K562 (cell line): ENCODE measurements around the gene TMEM273. TPM values are rescaled to one million over a fixed set of nuclear protein-coding genes. Genes with fewer than 3 reads are reported as not detected.

Experiments used
- BCOR ChIP-seq: fragments of 450-650 bp; IDR thresholded peaks from 2 replicates; pipeline ENCODE4 v1.6.1; 2016
- FOXA3 ChIP-seq, 2 experiments: fragments of 450-650 bp in 1 of 2; sonication (generic) in 1 of 2; formaldehyde crosslinking; IDR thresholded peaks in 1 of 2; conservative IDR thresholded peaks in 1 of 2; 2 replicates each; pipeline versions ENCODE4 v1.4.0 to v1.8.0; 2020 to 2022; ENCODE audit warnings: mild to moderate bottlenecking in 2 of 2, missing genetic modification reagents in 1 of 2
- FUS ChIP-seq: fragments of 200-400 bp; formaldehyde crosslinking; optimal IDR thresholded peaks from 2 replicates; pipeline ENCODE3; 2017; ENCODE audit warnings: low read depth, low read length
- GATAD2B ChIP-seq: fragments of 450-650 bp; IDR thresholded peaks from 2 replicates; pipeline ENCODE4 v1.6.1; 2017; ENCODE audit warnings: mild to moderate bottlenecking, borderline replicate concordance
- HNRNPH1 ChIP-seq: fragments of 200-400 bp; formaldehyde crosslinking; optimal IDR thresholded peaks from 2 replicates; pipeline ENCODE3; 2017; ENCODE audit warnings: low read depth, mild to moderate bottlenecking, low read length, moderate library complexity
- MAFF ChIP-seq: IDR thresholded peaks from 2 replicates; pipeline ENCODE4 v1.6.1; 2012; ENCODE audit warnings: low read length, improper control_type of control experiment
- MXD1 ChIP-seq: fragments of 250-450 bp; sonication (Bioruptor Pico); IDR thresholded peaks from 2 replicates; pipeline ENCODE4 v1.8.0; 2021; ENCODE audit warnings: borderline replicate concordance, mild to moderate bottlenecking, moderate library complexity; ENCODE audit not compliant: poor library complexity, severe bottlenecking
- NFIC ChIP-seq: fragments of 450-650 bp; IDR thresholded peaks from 2 replicates; pipeline ENCODE4 v1.6.1; 2017; ENCODE audit warnings: mild to moderate bottlenecking, inconsistent platforms
- NFYB ChIP-seq: IDR thresholded peaks from 2 replicates; pipeline ENCODE4 v1.6.1; 2011; ENCODE audit warnings: mild to moderate bottlenecking, moderate library complexity; ENCODE audit not compliant: insufficient read length; ENCODE audit errors: extremely low read depth
- RBM34 ChIP-seq: fragments of 200-400 bp; formaldehyde crosslinking; IDR thresholded peaks from 2 replicates; pipeline ENCODE4 v1.6.1; 2018; ENCODE audit warnings: low read length, borderline replicate concordance; ENCODE audit not compliant: insufficient read depth
- SMARCC2 ChIP-seq: fragments of 450-650 bp; IDR thresholded peaks from 2 replicates; pipeline ENCODE4 v1.6.1; 2017; ENCODE audit warnings: antibody characterized with exemption, moderate library complexity, mild to moderate bottlenecking, low read depth
- TAF7 ChIP-seq: fragments of 450-650 bp; IDR thresholded peaks from 2 replicates; pipeline ENCODE4 v1.6.1; 2016; ENCODE audit warnings: missing genetic modification characterization, missing compliant biosample characterization
- U2AF2 ChIP-seq: fragments of 200-400 bp; formaldehyde crosslinking; optimal IDR thresholded peaks from 2 replicates; pipeline ENCODE3; 2017; ENCODE audit warnings: low read depth, mild to moderate bottlenecking, low read length
- ZFP36 ChIP-seq: fragments of 150-350 bp; IDR thresholded peaks from 2 replicates; pipeline ENCODE4 v1.6.1; 2018; ENCODE audit warnings: low read length, low read depth; ENCODE audit not compliant: partially characterized antibody
- ZNF408 ChIP-seq: fragments of 250-450 bp; sonication (Bioruptor Pico); IDR thresholded peaks from 2 replicates; pipeline ENCODE4 v1.4.0; 2020; ENCODE audit warnings: low read depth, mild to moderate bottlenecking, moderate library complexity
- ZNF584 ChIP-seq: fragments of 200-800 bp; sonication (Bioruptor generic); IDR thresholded peaks from 2 replicates; pipeline ENCODE4 v1.6.1; 2016; ENCODE audit warnings: low read depth, mild to moderate bottlenecking, missing genetic modification characterization, missing compliant biosample characterization
- ZNF695 ChIP-seq: fragments of 450-650 bp; formaldehyde crosslinking; IDR thresholded peaks from 2 replicates; pipeline ENCODE4 v1.4.0; 2020; ENCODE audit warnings: mild to moderate bottlenecking, moderate library complexity
- polyA plus RNA-seq, 8 experiments: library from polyadenylated mRNA; depleted of rRNA in 4 of 8; stranded (reverse) in 5 of 8; unstranded in 3 of 8; fragments of >200 nt; fragmentation: Nextera tagmentation in 2 of 8; fragmentation: Illumina TruSeq in 1 of 8; extraction: Ambion mirVana in 2 of 8; extraction: Trizol in 1 of 8; gene quantifications; 2 replicates each; pipeline versions ENCODE4 v1.2.1 to v1.2.3, GENCODE V29; 2011 to 2014; ENCODE audit warnings: inconsistent platforms in 1 of 8, missing spikeins in 1 of 8
- total RNA-seq, 7 experiments: library from RNA; depleted of rRNA in 6 of 7; stranded (reverse); fragments of >200 nt in 6 of 7; fragmentation: Illumina TruSeq in 2 of 7; extraction: Trizol in 2 of 7; gene quantifications; 2 replicates each; pipeline versions ENCODE4 v1.2.1 to v1.2.3, GENCODE V29; 2011 to 2021; ENCODE audit warnings: low replicate concordance in 1 of 7
- TF ChIP-seq, protein P1 (sequence below): fragments of 450-650 bp; IDR thresholded peaks from 2 replicates; pipeline ENCODE4 v1.7.1; 2018; ENCODE audit warnings: mild to moderate bottlenecking, low read depth; ENCODE audit not compliant: partially characterized antibody

Gene TMEM273
- total and polyA plus RNA-seq, 9 of the 15 experiments (the other 6 are each of a cell fraction or from before 2014, with no cell fraction given) = 39.2 to 131 (median 95.6) TPM

GRCh38 chr10:49187044-49187484 lies 1.1 kb downstream of the TMEM273 start (continued):
- TF ChIP-seq ZFP36 (no peak), ZNF408 (no peak), NFIC (no peak), HNRNPH1 (no peak), ZNF584 (CRISPR knock-in tag) (no peak), GATAD2B (no peak), MAFF (no peak), TAF7 (peak; percentile 38; the same call in 1 of the 2 replicates), NFYB (no peak), FOXA3 (CRISPR knock-in tag; conservative IDR thresholded peaks at IDR 0.05 in 1 of 2, IDR thresholded peaks at IDR 0.05 in 1 of 2) (no peak), FUS (no peak), RBM34 (no peak), U2AF2 (no peak), MXD1 (CRISPR knock-in tag) (no peak), SMARCC2 (no peak), ZNF695 (CRISPR knock-in tag) (no peak), BCOR (no peak)
- TF ChIP-seq, protein P1, sequence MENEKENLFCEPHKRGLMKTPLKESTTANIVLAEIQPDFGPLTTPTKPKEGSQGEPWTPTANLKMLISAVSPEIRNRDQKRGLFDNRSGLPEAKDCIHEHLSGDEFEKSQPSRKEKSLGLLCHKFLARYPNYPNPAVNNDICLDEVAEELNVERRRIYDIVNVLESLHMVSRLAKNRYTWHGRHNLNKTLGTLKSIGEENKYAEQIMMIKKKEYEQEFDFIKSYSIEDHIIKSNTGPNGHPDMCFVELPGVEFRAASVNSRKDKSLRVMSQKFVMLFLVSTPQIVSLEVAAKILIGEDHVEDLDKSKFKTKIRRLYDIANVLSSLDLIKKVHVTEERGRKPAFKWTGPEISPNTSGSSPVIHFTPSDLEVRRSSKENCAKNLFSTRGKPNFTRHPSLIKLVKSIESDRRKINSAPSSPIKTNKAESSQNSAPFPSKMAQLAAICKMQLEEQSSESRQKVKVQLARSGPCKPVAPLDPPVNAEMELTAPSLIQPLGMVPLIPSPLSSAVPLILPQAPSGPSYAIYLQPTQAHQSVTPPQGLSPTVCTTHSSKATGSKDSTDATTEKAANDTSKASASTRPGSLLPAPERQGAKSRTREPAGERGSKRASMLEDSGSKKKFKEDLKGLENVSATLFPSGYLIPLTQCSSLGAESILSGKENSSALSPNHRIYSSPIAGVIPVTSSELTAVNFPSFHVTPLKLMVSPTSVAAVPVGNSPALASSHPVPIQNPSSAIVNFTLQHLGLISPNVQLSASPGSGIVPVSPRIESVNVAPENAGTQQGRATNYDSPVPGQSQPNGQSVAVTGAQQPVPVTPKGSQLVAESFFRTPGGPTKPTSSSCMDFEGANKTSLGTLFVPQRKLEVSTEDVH = no peak
